ENCODE data around the gene FBL.
"Not testable (repeated sequence)": the region's sequence is repeated elsewhere in the genome, so short reads cannot be mapped to it uniquely, and the experiment has no call there.

FBL gene

DNA sequence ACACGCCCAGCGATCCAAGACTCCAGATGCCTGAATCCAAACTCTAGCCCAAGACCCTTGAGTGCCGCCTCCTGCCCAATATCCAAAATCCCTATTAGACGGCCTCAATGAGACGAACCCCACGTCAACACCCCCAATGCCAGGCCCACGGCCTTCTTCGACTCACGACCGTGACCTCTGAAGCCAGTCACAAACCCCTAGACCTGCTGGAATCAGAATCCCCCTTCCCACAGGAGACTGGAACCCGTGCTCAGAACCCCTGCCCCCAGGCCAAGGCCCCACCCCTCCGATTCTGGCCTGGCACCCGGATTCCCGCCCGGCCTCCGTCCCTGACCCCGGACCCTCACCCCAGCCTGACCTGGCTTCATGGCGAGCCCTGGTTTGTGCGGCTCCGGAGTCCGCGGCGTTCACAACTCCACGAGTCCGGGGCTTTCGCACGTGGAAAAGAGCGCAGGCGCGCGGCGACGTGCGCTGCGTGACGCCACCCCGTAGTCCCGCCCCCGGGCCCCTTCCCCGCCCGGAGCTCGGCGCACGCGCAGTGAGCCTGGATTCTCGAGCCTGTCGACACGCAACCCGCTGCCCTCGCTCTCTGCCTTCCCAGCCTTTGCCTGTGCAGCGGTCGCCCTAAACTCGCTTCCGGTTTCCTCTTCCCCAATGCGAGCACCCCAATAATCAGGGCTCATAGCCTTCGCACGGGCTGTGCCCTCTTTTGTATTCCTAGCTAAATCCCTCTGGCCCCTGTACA is at the start of gene FBL:
Gene FBL (minus strand): TSS at position 447 of the 745 bp plus-strand sequence. CDS start 79 bp downstream, at position 368.
- peak; percentile 95 to 97 for DNase-seq (ENCODE audit: low read depth in 2 of 2)

GRCh38 chr19:39895096-39895495 is 48.9 kb upstream of the FBL start:
- DNase-seq (ENCODE audit: low read depth in 2 of 2): not testable (repeated sequence)

DNA sequence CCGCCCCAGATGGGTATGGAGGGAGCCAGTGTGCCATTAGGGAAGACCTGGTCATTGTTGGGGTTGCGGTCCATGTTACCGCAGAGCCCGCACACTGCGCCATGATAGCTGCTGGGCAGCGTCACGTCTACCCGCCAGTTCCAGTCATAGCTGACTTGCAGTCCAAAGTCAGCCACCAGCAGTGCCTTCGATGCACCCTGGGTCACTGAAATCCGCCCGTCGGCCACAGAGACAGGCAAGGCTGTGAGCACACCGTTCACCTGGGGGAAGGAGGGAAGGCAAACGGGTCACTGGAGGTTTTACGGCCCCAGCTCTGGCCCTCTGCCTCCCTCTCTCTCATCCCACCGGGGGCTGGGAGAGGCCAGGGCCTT is 48.0 kb upstream of the FBL start:
- not testable (repeated sequence) for DNase-seq (ENCODE audit: low read depth in 2 of 2)

GRCh38 chr19:39893366-39894235 is 47.4 kb upstream of the FBL start:
- DNase-seq (ENCODE audit: low read depth in 2 of 2): not testable (repeated sequence)

- DNase-seq (ENCODE audit: low read depth in 2 of 2): not testable (repeated sequence)
These were observed 46.3 kb upstream of the FBL start for GRCh38 chr19:39892506-39892902.

DNA sequence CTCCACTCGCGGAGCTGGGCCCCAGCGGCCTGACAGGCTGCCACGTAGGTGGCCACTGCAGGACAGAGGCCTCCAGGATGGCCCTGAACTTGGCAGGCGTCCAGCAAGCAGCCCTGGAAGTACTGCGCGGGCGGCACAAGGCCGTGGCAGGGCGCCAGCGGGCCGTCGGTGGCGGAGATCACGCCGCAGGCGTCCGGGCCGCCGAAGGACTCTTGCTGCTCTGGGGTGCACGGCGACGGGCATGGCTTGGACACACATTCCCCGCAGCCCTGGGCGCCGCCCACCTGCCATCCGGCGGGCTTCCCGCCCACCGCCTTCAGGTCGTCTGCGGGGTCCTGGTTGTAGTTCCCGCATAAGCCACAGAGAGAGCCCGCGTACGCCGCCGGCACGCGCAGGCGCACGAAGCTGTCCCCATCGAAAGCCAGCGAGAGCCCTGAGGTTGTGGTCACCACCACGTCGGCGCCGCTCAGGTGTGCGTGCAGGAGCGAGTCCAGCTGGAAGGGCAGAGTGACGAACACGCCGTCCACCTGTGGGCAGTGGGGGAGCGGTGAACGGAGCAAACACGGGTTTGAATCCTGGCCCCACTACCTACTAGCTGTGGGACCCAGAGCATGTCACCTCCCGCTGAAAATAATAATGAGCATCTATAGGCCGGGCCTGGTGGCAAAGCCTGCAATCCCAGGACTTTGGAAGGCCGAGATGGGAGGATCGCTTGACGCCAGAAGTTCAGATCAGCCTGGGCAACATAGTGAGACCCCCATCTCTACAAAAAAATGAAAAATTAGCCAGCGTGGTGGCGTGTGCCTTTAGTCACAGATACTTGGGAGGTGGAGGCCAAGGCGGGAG is 45.7 kb upstream of the FBL start:
- DNase-seq (ENCODE audit: low read depth in 2 of 2): not testable (repeated sequence)

DNA sequence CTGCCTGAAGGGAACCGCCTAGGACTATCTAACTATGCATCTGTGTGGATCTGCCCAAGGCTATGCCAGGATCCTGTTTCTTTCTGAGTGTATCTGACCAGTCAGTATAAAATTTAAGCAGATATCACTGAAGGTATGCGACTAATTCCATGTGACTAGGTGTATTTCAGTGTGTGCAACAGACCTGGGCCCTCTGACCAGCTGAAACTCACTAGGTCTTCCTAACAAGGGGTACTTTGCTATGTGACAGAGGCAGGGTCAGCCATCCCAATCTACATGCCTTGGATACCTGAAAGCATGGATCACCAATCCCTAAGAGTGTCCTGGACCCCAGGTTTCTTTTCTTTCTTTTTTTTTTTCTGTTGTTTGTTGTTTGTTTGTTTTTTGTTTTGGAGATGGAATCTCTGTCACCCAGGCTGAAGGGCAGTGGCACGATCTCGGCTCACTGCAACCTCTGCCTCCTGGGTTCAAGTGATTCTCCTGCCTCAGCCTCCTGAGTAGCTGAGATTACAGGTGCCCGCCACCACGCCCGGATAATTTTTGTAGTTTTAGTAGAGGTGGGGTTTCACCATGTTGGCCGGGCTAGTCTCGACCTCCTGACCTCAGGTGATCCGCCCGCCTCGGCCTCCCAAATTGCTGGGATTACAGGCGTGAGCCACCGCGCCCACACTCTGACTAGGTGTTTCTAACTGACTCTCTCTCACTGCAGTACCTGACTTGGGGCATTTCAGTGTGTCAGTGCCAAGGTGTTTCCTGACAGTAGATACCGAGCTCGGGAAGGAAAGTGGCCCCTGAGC is 44.8 kb upstream of the FBL start:
- no peak for DNase-seq (ENCODE audit: low read depth in 2 of 2)

GRCh38 chr19:39889872-39890754 is 43.9 kb upstream of the FBL start:
- not testable (repeated sequence) for DNase-seq (ENCODE audit: low read depth in 2 of 2)

DNA sequence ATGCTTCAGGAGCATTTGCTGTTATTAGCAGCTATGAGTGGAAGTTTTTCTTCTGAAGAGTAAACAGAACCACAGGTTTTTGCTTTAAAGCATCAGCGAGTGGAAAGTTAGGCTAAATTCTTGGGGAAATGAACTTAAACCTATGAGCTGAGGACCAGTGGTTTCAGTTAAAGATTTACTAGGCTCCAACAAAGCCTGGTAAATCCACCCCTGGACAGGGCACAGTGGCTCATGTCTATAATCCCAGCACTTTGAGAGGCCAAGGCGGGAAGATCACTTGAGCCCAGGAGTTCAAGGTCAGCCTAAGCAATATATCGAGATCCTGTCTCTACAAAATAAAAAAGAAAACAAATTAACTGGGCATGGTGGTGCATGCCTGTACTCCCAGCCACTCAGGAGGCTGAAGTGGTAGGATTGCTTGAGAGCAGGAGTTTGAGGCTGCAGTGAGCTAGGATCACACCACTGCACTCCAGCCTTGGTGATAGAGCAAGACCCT is 41.3 kb upstream of the FBL start:
- not testable (repeated sequence) for DNase-seq (ENCODE audit: low read depth in 2 of 2)

GRCh38 chr19:39885821-39886554 is 39.8 kb upstream of the FBL start:
- not testable (repeated sequence) for DNase-seq (ENCODE audit: low read depth in 2 of 2)

DNA sequence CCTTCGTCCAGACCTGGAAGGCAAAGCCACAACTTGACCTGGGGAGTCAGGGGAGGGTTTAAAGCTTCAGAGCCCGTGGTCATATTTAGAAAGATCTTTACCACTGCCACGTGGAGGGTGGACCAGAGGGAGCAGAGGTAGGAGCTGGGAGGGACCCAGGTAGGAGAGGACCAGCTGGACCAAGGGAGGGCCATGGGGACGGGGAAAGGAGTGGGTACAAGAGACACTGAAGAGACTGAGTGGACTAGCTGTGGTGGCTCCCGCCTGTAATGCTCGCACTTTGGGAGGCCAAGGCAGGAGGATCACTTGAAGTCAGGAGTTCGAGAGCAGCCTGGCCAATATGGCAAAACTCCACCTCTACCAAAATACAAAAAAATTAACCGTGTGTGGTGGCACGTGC is 38.5 kb upstream of the FBL start:
- DNase-seq (ENCODE audit: low read depth in 2 of 2): not testable (repeated sequence)

DNA sequence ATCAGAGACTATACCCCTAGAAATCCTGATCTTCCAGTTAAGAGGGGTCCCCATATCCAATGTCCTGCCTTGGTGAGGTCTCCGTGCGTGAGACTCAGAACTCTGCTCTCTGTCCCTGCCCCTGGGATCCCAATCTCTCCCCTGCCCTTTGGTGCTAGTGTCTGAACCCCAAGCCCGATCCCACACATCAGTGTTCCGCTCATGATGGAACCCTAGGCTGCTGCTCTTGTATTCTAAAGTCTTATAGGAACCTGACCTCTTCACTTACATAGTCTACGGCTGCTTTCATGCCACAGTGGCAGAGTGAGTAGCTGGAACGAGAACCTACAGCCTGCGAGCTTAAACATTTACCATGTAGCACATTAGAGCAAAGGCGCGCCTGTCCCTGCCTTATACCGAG is 36.5 kb upstream of the FBL start:
- DNase-seq (ENCODE audit: low read depth in 2 of 2): not testable (repeated sequence)

GRCh38 chr19:39881495-39882110 is 35.4 kb upstream of the FBL start:
- not testable (repeated sequence) for DNase-seq (ENCODE audit: low read depth in 2 of 2)

DNA sequence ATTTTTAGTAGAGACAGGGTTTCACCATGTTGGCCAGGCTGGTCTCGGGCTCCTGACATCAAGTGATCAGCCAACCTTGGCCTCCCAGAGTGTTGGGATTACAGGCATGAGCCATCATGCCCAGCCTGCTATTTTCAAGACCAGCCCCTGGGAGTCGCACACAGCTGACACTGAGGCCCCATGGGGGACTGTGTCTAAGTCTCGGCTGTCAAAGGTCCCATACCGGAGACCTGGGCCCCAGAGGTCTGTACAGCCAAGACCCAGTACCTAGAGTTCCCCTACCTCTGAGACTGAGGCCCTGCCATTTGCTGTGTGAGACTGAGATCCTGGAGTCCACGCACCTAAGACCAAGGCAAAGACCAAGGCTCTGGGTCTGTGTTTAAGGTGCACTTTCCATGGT is 34.1 kb upstream of the FBL start:
- DNase-seq (ENCODE audit: low read depth in 2 of 2): not testable (repeated sequence)

DNA sequence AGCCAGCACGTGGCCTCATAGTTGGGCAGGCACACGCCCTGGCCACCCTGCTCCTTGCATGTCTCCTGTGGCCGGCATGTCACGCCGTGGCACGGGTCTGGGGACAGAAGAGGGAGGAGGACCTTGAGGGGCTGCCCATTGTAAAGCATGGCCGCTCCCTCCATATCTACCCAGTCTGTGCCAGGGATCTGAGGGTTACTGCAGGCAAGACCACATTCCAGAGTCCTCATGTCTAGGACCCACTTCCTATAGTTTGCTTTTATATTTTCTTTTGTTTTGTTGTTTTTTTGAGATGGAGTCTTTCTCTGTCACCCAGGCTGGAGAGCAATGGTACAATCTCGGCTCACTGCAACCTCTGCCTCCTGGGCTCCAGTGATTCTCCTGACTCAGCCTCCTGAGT is 33.6 kb upstream of the FBL start:
- not testable (repeated sequence) for DNase-seq (ENCODE audit: low read depth in 2 of 2)

- not testable (repeated sequence) for DNase-seq (ENCODE audit: low read depth in 2 of 2)
These were observed 32.7 kb upstream of the FBL start for GRCh38 chr19:39878866-39879265.

DNA sequence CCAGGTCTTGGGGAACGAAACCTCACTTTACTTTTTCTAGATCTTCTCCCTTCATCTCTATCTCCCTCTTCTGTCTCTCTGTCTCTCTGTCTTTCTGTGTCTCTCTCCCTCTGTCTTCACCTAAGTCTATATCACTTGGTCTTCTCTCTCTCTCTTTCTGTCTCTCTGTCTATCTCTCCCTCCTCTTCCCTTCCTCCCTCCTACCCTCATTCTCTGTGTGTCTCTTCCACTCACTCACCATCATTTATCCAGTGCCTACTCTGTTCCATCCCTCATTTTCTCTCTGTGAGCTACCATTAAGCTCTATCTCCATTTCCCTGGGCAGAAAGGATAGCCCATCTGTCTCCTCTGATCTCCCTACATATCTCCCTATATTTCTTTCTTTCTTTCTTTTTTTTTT is 32.2 kb upstream of the FBL start:
- DNase-seq (ENCODE audit: low read depth in 2 of 2): no peak

- not testable (repeated sequence) for DNase-seq (ENCODE audit: low read depth in 2 of 2)
These were observed 31.8 kb upstream of the FBL start for GRCh38 chr19:39877982-39878381.

GRCh38 chr19:39877488-39877887 is 31.3 kb upstream of the FBL start:
- not testable (repeated sequence) for DNase-seq (ENCODE audit: low read depth in 2 of 2)

Measured in stimulated activated CD4-positive, alpha-beta T cell treated with anti-CD3 and anti-CD28 coated beads, Interleukin-1b, Interleukin-23, amount 100 ng/mL, for 1 hour (primary cell).